ENCODE results near the gene ITGAV.
A peak's percentile ranks its signal among the peaks of the same experiment; 100 is the strongest.

The ITGAV gene

GRCh38 chr2:186612555-186613440, 22.9 kb downstream of the ITGAV start:
- DNase-seq (ENCODE audit: low read depth in 2 of 2): no peak

- no peak for DNase-seq (ENCODE audit: low read depth in 2 of 2)
Measured at GRCh38 chr2:186614373-186614772, 24.5 kb downstream of the ITGAV start.

GRCh38 chr2:186617148-186617547, 27.3 kb downstream of the ITGAV start:
- DNase-seq (ENCODE audit: low read depth in 2 of 2): no peak

GRCh38 chr2:186617771-186618170, 27.9 kb downstream of the ITGAV start:
- no peak for DNase-seq (ENCODE audit: low read depth in 2 of 2)

GRCh38 chr2:186618696-186619095, 28.8 kb downstream of the ITGAV start:
- DNase-seq (ENCODE audit: low read depth in 2 of 2): no peak

GRCh38 chr2:186623084-186623483, 33.2 kb downstream of the ITGAV start:
- DNase-seq (ENCODE audit: low read depth in 2 of 2): no peak

- DNase-seq (ENCODE audit: low read depth in 2 of 2): no peak
Measured at GRCh38 chr2:186624276-186624675, 34.4 kb downstream of the ITGAV start.

GRCh38 chr2:186629250-186629996, 39.6 kb downstream of the ITGAV start:
- DNase-seq (ENCODE audit: low read depth in 2 of 2): no peak

- no peak for DNase-seq (ENCODE audit: low read depth in 2 of 2)
Measured at GRCh38 chr2:186632417-186632816, 42.6 kb downstream of the ITGAV start.

GRCh38 chr2:186634701-186635100, 44.8 kb downstream of the ITGAV start:
- DNase-seq (ENCODE audit: low read depth in 2 of 2): no peak

GRCh38 chr2:186636800-186637496, 47.1 kb downstream of the ITGAV start:
- no peak for DNase-seq (ENCODE audit: low read depth in 2 of 2)

- no peak for DNase-seq (ENCODE audit: low read depth in 2 of 2)
Measured at GRCh38 chr2:186637497-186637800, 47.6 kb downstream of the ITGAV start.

- no peak for DNase-seq (ENCODE audit: low read depth in 2 of 2)
Measured at GRCh38 chr2:186639939-186640338, 50.1 kb downstream of the ITGAV start.

GRCh38 chr2:186641132-186641806, 51.4 kb downstream of the ITGAV start:
- no peak for DNase-seq (ENCODE audit: low read depth in 2 of 2)

- DNase-seq (ENCODE audit: low read depth in 2 of 2): peak in 1 of 2 donors; percentile 3
Measured at GRCh38 chr2:186641807-186642321, 52.0 kb downstream of the ITGAV start.

- DNase-seq (ENCODE audit: low read depth in 2 of 2): no peak
Measured at GRCh38 chr2:186644791-186645190, 54.9 kb downstream of the ITGAV start.

- no peak for DNase-seq (ENCODE audit: low read depth in 2 of 2)
Measured at GRCh38 chr2:186645999-186646398, 56.1 kb downstream of the ITGAV start.

GRCh38 chr2:186648130-186648529, 58.3 kb downstream of the ITGAV start:
- no peak for DNase-seq (ENCODE audit: low read depth in 2 of 2)

- no peak for DNase-seq (ENCODE audit: low read depth in 2 of 2)
Measured at GRCh38 chr2:186653511-186653910, 63.7 kb downstream of the ITGAV start.

- DNase-seq (ENCODE audit: low read depth in 2 of 2): no peak
Measured at GRCh38 chr2:186659383-186659782, 69.5 kb downstream of the ITGAV start.

- DNase-seq (ENCODE audit: low read depth in 2 of 2): no peak
Measured at GRCh38 chr2:186664385-186665043, 74.7 kb downstream of the ITGAV start.

All from stimulated activated CD4-positive, alpha-beta T cell treated with anti-CD3 and anti-CD28 coated beads, Interleukin-15, amount 100 ng/mL, for 48 hours (primary cell).